GM23338 (cell line): ENCODE data around the gene MCCC1. TPM values are rescaled to one million over a fixed set of nuclear protein-coding genes. Genes with fewer than 3 reads are reported as not detected.

Experiments
- ATAC-seq: fragments of 200-7000 bp; cut with Tn5 transposase; 3 replicates; pipeline ENCODE4 v1.9.1; 2020
- DNase-seq: peaks from one replicate; pipeline ENCODE4 v3.0.0-alpha.2; 2015; ENCODE audit warnings: low spot score
- H2AFZ ChIP-seq: fragments of 200-600 bp; sonication (generic); 2 replicates; pipeline ENCODE4 v1.8.0; 2016; ENCODE audit warnings: antibody characterized with exemption, mild to moderate bottlenecking, moderate library complexity
- H3F3A ChIP-seq: fragments of 200-600 bp; sonication (generic); replicated peaks from 2 replicates; pipeline ENCODE4 v1.8.0; 2017; ENCODE audit warnings: antibody characterized with exemption, mixed run types, low read depth
- H3K27ac ChIP-seq: fragments of 200-600 bp; sonication (generic); 2 replicates; pipeline ENCODE4 v1.6.1; 2016; ENCODE audit warnings: low read depth
- H3K27me3 ChIP-seq: fragments of 200-600 bp; sonication (generic); 2 replicates; pipeline ENCODE4 v1.8.0; 2016; ENCODE audit warnings: mild to moderate bottlenecking, mixed run types, moderate library complexity; ENCODE audit not compliant: insufficient read depth
- H3K36me3 ChIP-seq: fragments of 200-600 bp; sonication (generic); 2 replicates; pipeline ENCODE4 v1.8.0; 2016; ENCODE audit warnings: mild to moderate bottlenecking; ENCODE audit not compliant: insufficient read depth
- H3K4me1 ChIP-seq: fragments of 200-600 bp; sonication (generic); 2 replicates; pipeline ENCODE4 v1.8.0; 2016; ENCODE audit warnings: mild to moderate bottlenecking, moderate library complexity; ENCODE audit not compliant: insufficient read depth
- H3K4me2 ChIP-seq: fragments of 200-600 bp; sonication (generic); 2 replicates; pipeline ENCODE4 v1.7.1; 2017; ENCODE audit warnings: mixed run types
- H3K4me3 ChIP-seq: fragments of 200-600 bp; sonication (generic); 2 replicates; pipeline ENCODE4 v1.6.1; 2016; ENCODE audit warnings: mixed run types
- H3K79me2 ChIP-seq: fragments of 200-600 bp; sonication (generic); replicated peaks from 2 replicates; pipeline ENCODE4 v1.8.0; 2017; ENCODE audit warnings: mild to moderate bottlenecking; ENCODE audit not compliant: insufficient read depth
- H3K9me2 ChIP-seq: fragments of 200-600 bp; sonication (generic); 2 replicates; pipeline ENCODE4 v1.8.0; 2017; ENCODE audit not compliant: insufficient read depth
- H4K20me1 ChIP-seq: fragments of 200-600 bp; sonication (generic); replicated peaks from 2 replicates; pipeline ENCODE4 v1.8.0; 2017; ENCODE audit warnings: mild to moderate bottlenecking; ENCODE audit not compliant: insufficient read depth
- H3K27ac Mint-ChIP-seq: 2 replicates; pipeline ENCODE4 v1.8.0; 2020; ENCODE audit warnings: inconsistent platforms, mild to moderate bottlenecking, moderate library complexity, mixed read lengths
- H3K27me3 Mint-ChIP-seq: 3 replicates; pipeline ENCODE4 v1.8.0; 2022; ENCODE audit warnings: low read depth, mild to moderate bottlenecking, moderate library complexity, mixed read lengths, inconsistent platforms; ENCODE audit not compliant: insufficient read depth, poor library complexity
- H3K36me3 Mint-ChIP-seq: 3 replicates; pipeline ENCODE4 v1.8.0; 2021; ENCODE audit warnings: low read depth, mild to moderate bottlenecking, inconsistent platforms, moderate library complexity, mixed read lengths
- H3K4me1 Mint-ChIP-seq: 3 replicates; pipeline ENCODE4 v1.8.0; 2020; ENCODE audit warnings: mild to moderate bottlenecking, inconsistent platforms, mixed read lengths
- H3K4me3 Mint-ChIP-seq: 3 replicates; pipeline ENCODE4 v1.8.0; 2021; ENCODE audit warnings: moderate library complexity, mild to moderate bottlenecking, inconsistent platforms, mixed read lengths
- H3K9me3 Mint-ChIP-seq: 3 replicates; pipeline ENCODE4 v1.8.0; 2020; ENCODE audit warnings: moderate library complexity, mild to moderate bottlenecking, inconsistent platforms, mixed read lengths
- CREB1 ChIP-seq: fragments of 250-450 bp; sonication (Bioruptor Pico); IDR thresholded peaks from 2 replicates; pipeline ENCODE4 v1.5.0; 2020; ENCODE audit warnings: low read depth, mild to moderate bottlenecking, moderate library complexity
- EZH2 ChIP-seq: fragments of 200-600 bp; sonication (generic); IDR thresholded peaks from one replicate; pipeline ENCODE4 v1.8.0; 2017; ENCODE audit warnings: antibody characterized with exemption, mild to moderate bottlenecking, low read depth; ENCODE audit not compliant: unreplicated experiment
- EZH2phosphoT487 ChIP-seq: fragments of 200-600 bp; sonication (generic); IDR thresholded peaks from one replicate; pipeline ENCODE4 v1.8.1; 2018; ENCODE audit warnings: antibody characterized with exemption; ENCODE audit not compliant: unreplicated experiment
- JUNB ChIP-seq: IDR thresholded peaks from one replicate; pipeline ENCODE4 v1.6.1; 2016; ENCODE audit warnings: antibody characterized with exemption; ENCODE audit not compliant: unreplicated experiment
- NANOG ChIP-seq: IDR thresholded peaks from 2 replicates; pipeline ENCODE4 v1.6.1; 2016; ENCODE audit warnings: antibody characterized with exemption, borderline replicate concordance
- STAT1 ChIP-seq: IDR thresholded peaks from one replicate; pipeline ENCODE4 v1.6.1; 2016; ENCODE audit warnings: antibody characterized with exemption; ENCODE audit not compliant: unreplicated experiment
- ZNF114 ChIP-seq: fragments of 250-450 bp; sonication (Bioruptor Pico); IDR thresholded peaks from 2 replicates; pipeline ENCODE4 v1.5.0; 2020; ENCODE audit warnings: mild to moderate bottlenecking, moderate library complexity
- polyA plus RNA-seq: library from polyadenylated mRNA; unstranded; fragments of >200 nt; fragmentation: Nextera tagmentation; extraction: Ambion mirVana; gene quantifications from 2 replicates; pipeline ENCODE4 v1.2.1, GENCODE V29; 2016
- total RNA-seq: library from RNA; depleted of rRNA; stranded (reverse); fragments of >200 nt; shearing (Covaris generic); gene quantifications from 2 replicates; pipeline ENCODE4 v1.2.3, GENCODE V29; 2014
- TF ChIP-seq, protein P1 (sequence below): fragments of 250-450 bp; sonication (Bioruptor Pico); IDR thresholded peaks from 2 replicates; pipeline ENCODE4 v1.5.0; 2020; ENCODE audit warnings: mild to moderate bottlenecking, moderate library complexity
- TF ChIP-seq, protein P2 (sequence below): IDR thresholded peaks from 2 replicates; pipeline ENCODE4 v1.6.1; 2016; ENCODE audit warnings: antibody characterized with exemption
- TF ChIP-seq, protein P3 (sequence below), 2 experiments: fragments of 200-600 bp in 1 of 2; sonication (generic) in 1 of 2; conservative IDR thresholded peaks; 2 replicates each; pipeline versions ENCODE4 v1.5.1 to v1.6.1; 2016 to 2017; ENCODE audit warnings: antibody characterized with exemption in 2 of 2, low read depth in 2 of 2, mild to moderate bottlenecking in 2 of 2, moderate library complexity in 1 of 2

MCCC1 gene
- total and polyA plus RNA-seq, 2 experiments from 2014 or later, result 20.2 to 24.2 TPM

DNA sequence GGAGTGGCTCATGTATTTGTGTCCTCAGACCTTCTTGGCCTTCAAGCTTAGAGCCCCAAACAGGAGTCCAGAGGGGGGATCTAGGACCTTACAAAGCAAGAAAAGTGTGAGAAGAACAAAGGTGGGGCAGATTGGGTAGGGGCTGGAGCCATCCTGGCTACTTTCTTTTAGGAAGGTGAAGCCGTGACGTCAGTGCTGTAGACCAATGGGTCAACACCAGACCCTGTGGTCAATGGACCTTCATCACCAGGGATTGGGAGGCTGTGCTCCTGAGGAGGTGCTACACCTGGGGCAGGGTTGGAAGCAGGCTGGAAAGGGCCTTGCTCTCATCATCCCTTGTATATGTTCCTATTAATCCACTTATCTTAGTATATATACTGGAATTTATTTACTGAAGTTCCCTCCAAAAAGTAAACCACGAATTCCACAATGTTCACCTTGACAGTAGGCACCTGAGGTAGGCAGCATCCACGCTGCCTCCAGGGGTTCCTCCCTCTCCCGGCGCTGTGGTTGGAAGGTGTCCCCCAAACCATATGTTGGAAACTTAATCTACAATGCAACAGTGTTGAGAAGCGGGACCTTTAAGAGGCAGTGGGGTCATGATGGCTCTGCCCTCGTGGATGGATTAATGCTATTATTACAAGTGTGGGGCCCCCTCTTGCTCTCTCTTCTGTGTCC lies 21.4 kb upstream of the MCCC1 start:
- H3K4me3 ChIP-seq, result no peak overlapping the region
- peaks cover 2% of the 10 kb centered on the region; the same call in 1 of the 2 replicates for H3K4me1 ChIP-seq
- Mint-ChIP-seq H3K9me3 (no peaks in the 10 kb centered on the region; the same call in 2 of the 3 replicates), H3K4me1 (peaks cover 2% of the 10 kb centered on the region), H3K27me3 (peaks cover 15% of the 10 kb centered on the region), H3K36me3 (no peaks in the 10 kb centered on the region), H3K4me3 (no peak overlapping the region), H3K27ac (no peak overlapping the region)
- no peak overlapping the region for H3K4me2 ChIP-seq
- H2AFZ ChIP-seq, result no peak overlapping the region
- H3K27ac ChIP-seq, result no peak overlapping the region
- no peak for TF ChIP-seq EZH2
- TF ChIP-seq, protein P1, sequence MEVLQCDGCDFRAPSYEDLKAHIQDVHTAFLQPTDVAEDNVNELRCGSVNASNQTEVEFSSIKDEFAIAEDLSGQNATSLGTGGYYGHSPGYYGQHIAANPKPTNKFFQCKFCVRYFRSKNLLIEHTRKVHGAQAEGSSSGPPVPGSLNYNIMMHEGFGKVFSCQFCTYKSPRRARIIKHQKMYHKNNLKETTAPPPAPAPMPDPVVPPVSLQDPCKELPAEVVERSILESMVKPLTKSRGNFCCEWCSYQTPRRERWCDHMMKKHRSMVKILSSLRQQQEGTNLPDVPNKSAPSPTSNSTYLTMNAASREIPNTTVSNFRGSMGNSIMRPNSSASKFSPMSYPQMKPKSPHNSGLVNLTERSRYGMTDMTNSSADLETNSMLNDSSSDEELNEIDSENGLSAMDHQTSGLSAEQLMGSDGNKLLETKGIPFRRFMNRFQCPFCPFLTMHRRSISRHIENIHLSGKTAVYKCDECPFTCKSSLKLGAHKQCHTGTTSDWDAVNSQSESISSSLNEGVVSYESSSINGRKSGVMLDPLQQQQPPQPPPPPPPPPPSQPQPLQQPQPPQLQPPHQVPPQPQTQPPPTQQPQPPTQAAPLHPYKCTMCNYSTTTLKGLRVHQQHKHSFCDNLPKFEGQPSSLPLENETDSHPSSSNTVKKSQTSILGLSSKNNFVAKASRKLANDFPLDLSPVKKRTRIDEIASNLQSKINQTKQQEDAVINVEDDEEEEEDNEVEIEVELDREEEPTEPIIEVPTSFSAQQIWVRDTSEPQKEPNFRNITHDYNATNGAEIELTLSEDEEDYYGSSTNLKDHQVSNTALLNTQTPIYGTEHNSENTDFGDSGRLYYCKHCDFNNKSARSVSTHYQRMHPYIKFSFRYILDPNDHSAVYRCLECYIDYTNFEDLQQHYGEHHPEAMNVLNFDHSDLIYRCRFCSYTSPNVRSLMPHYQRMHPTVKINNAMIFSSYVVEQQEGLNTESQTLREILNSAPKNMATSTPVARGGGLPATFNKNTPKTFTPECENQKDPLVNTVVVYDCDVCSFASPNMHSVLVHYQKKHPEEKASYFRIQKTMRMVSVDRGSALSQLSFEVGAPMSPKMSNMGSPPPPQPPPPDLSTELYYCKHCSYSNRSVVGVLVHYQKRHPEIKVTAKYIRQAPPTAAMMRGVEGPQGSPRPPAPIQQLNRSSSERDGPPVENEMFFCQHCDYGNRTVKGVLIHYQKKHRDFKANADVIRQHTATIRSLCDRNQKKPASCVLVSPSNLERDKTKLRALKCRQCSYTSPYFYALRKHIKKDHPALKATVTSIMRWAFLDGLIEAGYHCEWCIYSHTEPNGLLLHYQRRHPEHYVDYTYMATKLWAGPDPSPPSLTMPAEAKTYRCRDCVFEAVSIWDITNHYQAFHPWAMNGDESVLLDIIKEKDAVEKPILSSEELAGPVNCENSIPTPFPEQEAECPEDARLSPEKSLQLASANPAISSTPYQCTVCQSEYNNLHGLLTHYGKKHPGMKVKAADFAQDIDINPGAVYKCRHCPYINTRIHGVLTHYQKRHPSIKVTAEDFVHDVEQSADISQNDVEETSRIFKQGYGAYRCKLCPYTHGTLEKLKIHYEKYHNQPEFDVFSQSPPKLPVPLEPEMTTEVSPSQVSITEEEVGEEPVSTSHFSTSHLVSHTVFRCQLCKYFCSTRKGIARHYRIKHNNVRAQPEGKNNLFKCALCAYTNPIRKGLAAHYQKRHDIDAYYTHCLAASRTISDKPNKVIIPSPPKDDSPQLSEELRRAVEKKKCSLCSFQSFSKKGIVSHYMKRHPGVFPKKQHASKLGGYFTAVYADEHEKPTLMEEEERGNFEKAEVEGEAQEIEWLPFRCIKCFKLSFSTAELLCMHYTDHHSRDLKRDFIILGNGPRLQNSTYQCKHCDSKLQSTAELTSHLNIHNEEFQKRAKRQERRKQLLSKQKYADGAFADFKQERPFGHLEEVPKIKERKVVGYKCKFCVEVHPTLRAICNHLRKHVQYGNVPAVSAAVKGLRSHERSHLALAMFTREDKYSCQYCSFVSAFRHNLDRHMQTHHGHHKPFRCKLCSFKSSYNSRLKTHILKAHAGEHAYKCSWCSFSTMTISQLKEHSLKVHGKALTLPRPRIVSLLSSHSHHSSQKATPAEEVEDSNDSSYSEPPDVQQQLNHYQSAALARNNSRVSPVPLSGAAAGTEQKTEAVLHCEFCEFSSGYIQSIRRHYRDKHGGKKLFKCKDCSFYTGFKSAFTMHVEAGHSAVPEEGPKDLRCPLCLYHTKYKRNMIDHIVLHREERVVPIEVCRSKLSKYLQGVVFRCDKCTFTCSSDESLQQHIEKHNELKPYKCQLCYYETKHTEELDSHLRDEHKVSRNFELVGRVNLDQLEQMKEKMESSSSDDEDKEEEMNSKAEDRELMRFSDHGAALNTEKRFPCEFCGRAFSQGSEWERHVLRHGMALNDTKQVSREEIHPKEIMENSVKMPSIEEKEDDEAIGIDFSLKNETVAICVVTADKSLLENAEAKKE (CRISPR knock-in tag), result no peak
- TF ChIP-seq EZH2phosphoT487, result no peak
- no peak for TF ChIP-seq CREB1 (CRISPR knock-in tag)
- no peak for TF ChIP-seq NANOG
- no peak for TF ChIP-seq JUNB
- TF ChIP-seq, protein P2, sequence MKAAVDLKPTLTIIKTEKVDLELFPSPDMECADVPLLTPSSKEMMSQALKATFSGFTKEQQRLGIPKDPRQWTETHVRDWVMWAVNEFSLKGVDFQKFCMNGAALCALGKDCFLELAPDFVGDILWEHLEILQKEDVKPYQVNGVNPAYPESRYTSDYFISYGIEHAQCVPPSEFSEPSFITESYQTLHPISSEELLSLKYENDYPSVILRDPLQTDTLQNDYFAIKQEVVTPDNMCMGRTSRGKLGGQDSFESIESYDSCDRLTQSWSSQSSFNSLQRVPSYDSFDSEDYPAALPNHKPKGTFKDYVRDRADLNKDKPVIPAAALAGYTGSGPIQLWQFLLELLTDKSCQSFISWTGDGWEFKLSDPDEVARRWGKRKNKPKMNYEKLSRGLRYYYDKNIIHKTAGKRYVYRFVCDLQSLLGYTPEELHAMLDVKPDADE, result no peak
- no peak for TF ChIP-seq STAT1
- TF ChIP-seq ZNF114 (CRISPR knock-in tag), result no peak
- TF ChIP-seq, protein P3, sequence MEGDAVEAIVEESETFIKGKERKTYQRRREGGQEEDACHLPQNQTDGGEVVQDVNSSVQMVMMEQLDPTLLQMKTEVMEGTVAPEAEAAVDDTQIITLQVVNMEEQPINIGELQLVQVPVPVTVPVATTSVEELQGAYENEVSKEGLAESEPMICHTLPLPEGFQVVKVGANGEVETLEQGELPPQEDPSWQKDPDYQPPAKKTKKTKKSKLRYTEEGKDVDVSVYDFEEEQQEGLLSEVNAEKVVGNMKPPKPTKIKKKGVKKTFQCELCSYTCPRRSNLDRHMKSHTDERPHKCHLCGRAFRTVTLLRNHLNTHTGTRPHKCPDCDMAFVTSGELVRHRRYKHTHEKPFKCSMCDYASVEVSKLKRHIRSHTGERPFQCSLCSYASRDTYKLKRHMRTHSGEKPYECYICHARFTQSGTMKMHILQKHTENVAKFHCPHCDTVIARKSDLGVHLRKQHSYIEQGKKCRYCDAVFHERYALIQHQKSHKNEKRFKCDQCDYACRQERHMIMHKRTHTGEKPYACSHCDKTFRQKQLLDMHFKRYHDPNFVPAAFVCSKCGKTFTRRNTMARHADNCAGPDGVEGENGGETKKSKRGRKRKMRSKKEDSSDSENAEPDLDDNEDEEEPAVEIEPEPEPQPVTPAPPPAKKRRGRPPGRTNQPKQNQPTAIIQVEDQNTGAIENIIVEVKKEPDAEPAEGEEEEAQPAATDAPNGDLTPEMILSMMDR (conservative IDR thresholded peaks at IDR 0.05; ENCODE audit: low read depth in 2 of 2), result no peak
- no peaks in the 10 kb centered on the region for H3K79me2 ChIP-seq
- H4K20me1 ChIP-seq, result no peaks in the 10 kb centered on the region
- H3K36me3 ChIP-seq, result no peaks in the 10 kb centered on the region
- ATAC-seq (no peak), DNase-seq (no peak)
- H3K9me2 ChIP-seq, result no peaks in the 10 kb centered on the region
- peaks cover 13% of the 10 kb centered on the region for H3K27me3 ChIP-seq
- H3F3A ChIP-seq, result no peaks in the 10 kb centered on the region
